ENCODE data around the gene TMPRSS3.

DNA sequence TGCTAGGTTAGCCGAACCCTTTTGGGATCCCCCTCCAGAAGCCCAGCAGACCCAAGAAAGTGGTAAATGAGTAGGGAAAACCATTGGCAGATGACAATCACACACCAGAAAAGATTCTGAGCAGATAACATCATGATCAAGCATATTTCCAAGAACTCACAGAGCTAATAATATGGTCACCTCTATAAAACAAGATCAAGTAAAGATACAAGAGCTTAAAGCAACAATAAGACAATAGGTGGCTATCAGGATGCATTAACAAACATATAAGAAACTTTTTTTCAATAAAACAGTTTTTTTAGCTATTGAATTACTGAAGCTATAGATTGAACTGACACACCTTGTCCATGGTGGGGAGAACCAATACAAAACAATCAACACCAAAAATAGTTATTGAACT, 36.8 kb upstream of the TMPRSS3 start:
- TF ChIP-seq, protein P1, sequence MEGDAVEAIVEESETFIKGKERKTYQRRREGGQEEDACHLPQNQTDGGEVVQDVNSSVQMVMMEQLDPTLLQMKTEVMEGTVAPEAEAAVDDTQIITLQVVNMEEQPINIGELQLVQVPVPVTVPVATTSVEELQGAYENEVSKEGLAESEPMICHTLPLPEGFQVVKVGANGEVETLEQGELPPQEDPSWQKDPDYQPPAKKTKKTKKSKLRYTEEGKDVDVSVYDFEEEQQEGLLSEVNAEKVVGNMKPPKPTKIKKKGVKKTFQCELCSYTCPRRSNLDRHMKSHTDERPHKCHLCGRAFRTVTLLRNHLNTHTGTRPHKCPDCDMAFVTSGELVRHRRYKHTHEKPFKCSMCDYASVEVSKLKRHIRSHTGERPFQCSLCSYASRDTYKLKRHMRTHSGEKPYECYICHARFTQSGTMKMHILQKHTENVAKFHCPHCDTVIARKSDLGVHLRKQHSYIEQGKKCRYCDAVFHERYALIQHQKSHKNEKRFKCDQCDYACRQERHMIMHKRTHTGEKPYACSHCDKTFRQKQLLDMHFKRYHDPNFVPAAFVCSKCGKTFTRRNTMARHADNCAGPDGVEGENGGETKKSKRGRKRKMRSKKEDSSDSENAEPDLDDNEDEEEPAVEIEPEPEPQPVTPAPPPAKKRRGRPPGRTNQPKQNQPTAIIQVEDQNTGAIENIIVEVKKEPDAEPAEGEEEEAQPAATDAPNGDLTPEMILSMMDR (IDR thresholded peaks at IDR 0.05), result no peak
- TF ChIP-seq POLR2A (IDR thresholded peaks at IDR 0.05), result no peak
